NT2/D1 (cell line): Measurements from ENCODE around the gene ENGASE.

ENCODE experiments used
- SUZ12 ChIP-seq: IDR thresholded peaks from 2 replicates; pipeline ENCODE4 v1.6.1; 2011; ENCODE audit not compliant: insufficient read length, insufficient read depth; ENCODE audit errors: extremely low read depth
- YY1 ChIP-seq: IDR thresholded peaks from 2 replicates; pipeline ENCODE4 v1.6.1; 2011; ENCODE audit not compliant: insufficient read length, insufficient read depth
- ZNF274 ChIP-seq: IDR thresholded peaks from 2 replicates; pipeline ENCODE4 v1.6.1; 2011; ENCODE audit warnings: mild to moderate bottlenecking, low read depth, low read length

DNA sequence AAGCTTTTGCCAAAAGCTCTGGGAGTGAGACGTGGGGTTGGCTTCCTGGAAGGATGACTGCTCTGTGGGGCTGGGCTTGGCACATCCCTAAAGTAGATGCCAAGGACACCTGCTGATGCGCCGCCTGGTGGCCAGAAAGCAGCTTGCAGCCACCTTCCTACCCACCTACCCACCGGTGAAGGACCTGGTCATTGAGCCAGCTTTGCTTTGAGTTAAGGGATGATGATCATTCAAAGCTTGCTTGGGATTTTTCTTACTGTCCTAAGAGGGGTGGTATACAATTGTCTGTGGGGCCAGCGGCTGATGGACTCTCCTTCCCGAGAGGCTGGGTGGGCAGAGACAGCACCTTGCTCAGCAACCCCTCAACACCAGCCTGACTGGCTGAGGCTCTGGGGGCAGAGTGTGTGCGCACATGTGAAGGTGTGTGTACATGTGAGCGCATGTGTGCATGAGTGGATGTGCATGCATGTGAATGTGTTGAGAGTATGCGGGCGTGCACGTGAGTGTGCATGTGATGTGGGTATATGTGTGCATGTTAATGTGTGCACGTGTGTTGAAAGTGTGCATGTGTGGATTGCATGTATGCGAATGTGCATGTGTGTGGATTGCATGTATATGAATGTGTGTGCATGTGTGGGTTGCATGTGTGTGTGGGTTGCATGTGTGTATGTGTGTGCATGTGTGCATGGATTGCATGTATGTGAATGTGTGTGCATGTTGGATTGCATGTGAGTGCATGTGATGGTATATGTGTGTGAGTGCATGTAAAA, 32.0 kb upstream of the ENGASE start:
- TF ChIP-seq SUZ12: no peak
- no peak for TF ChIP-seq YY1
- no peak for TF ChIP-seq ZNF274
